GM12892 (cell line): ENCODE data around the gene MCM10.
"Not testable (repeated sequence)": the region's sequence is repeated elsewhere in the genome, so short reads cannot be mapped to it uniquely, and the experiment has no call there.

Experiments used
- DNase-seq: peaks from one replicate; pipeline ENCODE4 v3.0.0; 2011; ENCODE audit not compliant: insufficient read length
- FAIRE-seq: peaks from 2 replicates; lab custom pipeline; 2011; peaks lifted over from hg19 to GRCh38; lab: Jason Lieb, UNC
- POLR2A ChIP-seq: IDR thresholded peaks from 2 replicates; pipeline ENCODE4 v1.6.1; 2011; ENCODE audit warnings: low read depth, low read length, control low read depth
- POLR2AphosphoS5 ChIP-seq: IDR thresholded peaks from 2 replicates; pipeline ENCODE4 v1.6.1; 2011; ENCODE audit warnings: low read depth, low read length, control low read depth
- TAF1 ChIP-seq: IDR thresholded peaks from 2 replicates; pipeline ENCODE4 v1.6.1; 2011; ENCODE audit warnings: low read depth, mild to moderate bottlenecking, control low read depth, low read length, borderline replicate concordance

The MCM10 gene

DNA sequence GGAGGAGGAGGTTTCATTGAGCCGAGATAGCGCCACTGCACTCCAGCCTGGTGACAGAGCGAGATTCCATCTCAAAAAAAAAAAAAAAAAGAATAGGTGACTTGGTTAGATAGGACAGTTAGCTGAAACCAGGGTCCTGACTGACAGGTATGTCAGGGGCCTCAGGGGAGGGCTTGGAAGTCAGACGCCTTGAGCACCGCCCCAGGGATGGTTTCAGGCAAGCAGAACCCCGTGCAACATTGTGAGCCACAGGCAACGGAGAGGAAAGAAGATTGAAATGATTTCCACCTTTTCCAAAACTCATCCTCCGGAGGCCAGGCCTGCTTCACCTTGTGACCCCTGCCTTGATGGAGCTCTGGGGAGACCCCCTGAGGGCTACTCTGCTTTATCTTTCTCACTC, 64.2 kb downstream of the MCM10 start:
- TF ChIP-seq POLR2A: no peak
- no peak for TF ChIP-seq TAF1
- no peak for TF ChIP-seq POLR2AphosphoS5
- DNase-seq (no peak), FAIRE-seq (no peak)

DNA sequence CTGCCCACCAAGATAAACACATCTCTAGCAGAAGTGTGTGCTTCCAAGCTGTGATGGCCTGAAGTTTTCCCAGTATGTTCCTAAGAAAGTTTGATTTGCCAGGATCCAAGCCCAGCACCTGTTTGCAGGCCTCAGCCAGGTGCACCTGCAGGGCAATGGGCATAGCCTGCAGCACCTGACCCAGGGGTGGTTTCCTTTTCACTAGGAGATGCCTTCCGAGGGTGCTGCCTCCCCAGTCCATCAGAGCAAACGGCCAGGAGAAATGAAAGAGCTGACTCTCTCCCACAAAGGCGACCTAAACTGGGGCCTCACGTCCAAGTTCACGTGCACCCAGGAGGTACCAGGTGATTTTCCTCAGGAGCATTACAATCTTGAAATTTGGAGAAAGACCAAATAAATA, 65.7 kb downstream of the MCM10 start:
- FAIRE-seq (no peak), DNase-seq (no peak)
- TF ChIP-seq TAF1: no peak
- TF ChIP-seq POLR2AphosphoS5: no peak
- TF ChIP-seq POLR2A: no peak

- TF ChIP-seq POLR2A (no peak), POLR2AphosphoS5 (no peak), TAF1 (no peak)
- FAIRE-seq: no peak
- no peak for DNase-seq
These were observed 69.8 kb downstream of the MCM10 start for GRCh38 chr10:13231190-13231589.

GRCh38 chr10:13231808-13232207, 70.5 kb downstream of the MCM10 start:
- no peak for FAIRE-seq
- no peak for DNase-seq
- no peak for TF ChIP-seq POLR2AphosphoS5
- TF ChIP-seq TAF1: no peak
- no peak for TF ChIP-seq POLR2A

DNA sequence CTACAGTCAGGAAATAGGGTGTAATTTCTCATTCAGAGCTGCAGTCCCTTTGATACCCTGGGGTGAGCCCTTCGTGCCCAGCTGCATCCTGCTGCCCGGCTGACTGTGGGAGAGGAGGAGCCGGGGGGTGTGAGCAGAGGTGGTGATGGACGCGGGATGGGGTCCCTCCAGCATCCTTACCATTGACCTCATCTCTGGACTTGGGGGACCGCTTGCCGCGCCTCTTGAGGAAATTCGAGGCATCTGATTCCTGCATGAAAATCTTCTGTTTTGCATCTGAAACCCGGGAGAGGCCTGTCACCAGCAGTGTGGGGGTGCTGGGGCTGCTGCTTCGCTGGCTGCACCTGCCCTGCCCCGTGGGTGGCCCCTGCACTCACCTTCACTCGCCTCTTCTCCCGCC, 72.0 kb downstream of the MCM10 start:
- FAIRE-seq: no peak
- TF ChIP-seq TAF1 (no peak), POLR2A (no peak)
- DNase-seq: no peak

GRCh38 chr10:13234172-13234571, 72.8 kb downstream of the MCM10 start, which contains the start of gene UCMA:
Gene UCMA (minus strand): TSS chr10:13234374. CDS start chr10:13234258, 116 bp downstream.
- no peak for FAIRE-seq
- no peak for TF ChIP-seq TAF1
- no peak for TF ChIP-seq POLR2A
- TF ChIP-seq POLR2AphosphoS5: no peak
- no peak for DNase-seq

GRCh38 chr10:13234736-13235135, 73.4 kb downstream of the MCM10 start:
- FAIRE-seq, DNase-seq: not testable (repeated sequence)

GRCh38 chr10:13236638-13237037, 75.3 kb downstream of the MCM10 start:
- no peak for TF ChIP-seq POLR2A
- no peak for TF ChIP-seq POLR2AphosphoS5
- TF ChIP-seq TAF1: no peak
- FAIRE-seq (no peak), DNase-seq (no peak)

- DNase-seq: no peak
- no peak for FAIRE-seq
- TF ChIP-seq TAF1 (no peak), POLR2A (no peak), POLR2AphosphoS5 (no peak)
These were observed 77.1 kb downstream of the MCM10 start for GRCh38 chr10:13238271-13239077.

DNA sequence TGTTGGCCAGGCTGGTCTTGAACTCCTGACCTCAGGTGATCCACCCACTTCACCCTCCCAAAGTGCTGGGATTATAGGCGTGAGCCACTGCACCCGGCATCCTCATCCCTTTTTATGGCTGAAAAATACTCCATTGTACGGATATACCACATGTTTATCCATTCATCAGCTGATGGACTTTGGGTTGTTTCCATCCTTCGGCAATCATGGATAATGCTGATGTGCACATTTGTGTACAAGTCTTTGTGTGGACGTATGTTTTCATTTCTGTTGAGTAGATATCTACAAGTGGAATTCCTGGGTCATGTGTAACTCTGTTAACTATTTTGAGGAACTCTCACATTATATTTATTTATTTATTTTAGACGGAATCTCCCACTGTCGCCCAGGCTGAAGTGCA, 78.6 kb downstream of the MCM10 start:
- no peak for TF ChIP-seq POLR2AphosphoS5
- DNase-seq: no peak
- no peak for FAIRE-seq

DNA sequence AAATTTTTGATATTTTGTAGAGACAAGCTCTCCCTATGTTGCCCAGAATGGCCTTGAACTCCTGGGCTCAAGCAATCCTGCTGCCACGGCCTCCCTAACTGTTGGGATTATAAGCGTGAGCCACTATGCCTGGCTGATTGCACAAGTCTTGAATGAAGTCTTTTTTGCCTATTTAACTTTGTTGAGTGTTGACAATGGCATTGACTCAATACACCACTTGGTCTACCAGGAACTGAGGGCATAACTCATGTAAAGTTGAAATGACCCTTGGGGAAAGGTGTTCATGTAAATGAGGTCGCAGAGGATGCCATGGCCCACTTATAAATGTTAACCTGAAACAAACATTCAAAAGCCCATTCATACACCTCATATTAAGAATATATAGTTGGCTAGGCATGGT, 80.3 kb downstream of the MCM10 start:
- TF ChIP-seq TAF1: no peak
- no peak for TF ChIP-seq POLR2AphosphoS5
- no peak for TF ChIP-seq POLR2A
- DNase-seq: no peak
- FAIRE-seq: no peak

DNA sequence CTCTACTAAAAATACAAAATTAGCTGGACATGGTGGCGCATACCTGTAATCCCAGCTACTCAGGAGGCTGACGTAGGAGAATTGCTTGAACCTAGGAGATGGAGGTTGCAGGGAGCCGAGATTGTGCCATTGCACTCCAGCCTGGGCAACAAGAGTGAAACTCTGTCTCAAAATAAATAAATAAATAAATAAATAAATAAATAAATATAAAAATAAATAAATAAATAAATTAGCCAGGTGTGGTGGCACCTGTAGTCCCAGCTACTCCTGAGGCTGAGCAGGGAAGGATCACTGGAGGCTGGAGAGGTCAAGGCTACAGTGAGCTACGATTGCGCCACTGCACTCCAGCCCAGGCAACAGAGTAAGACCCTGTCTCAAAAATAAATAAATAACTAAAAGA, 80.9 kb downstream of the MCM10 start:
- FAIRE-seq, DNase-seq: not testable (repeated sequence)

DNA sequence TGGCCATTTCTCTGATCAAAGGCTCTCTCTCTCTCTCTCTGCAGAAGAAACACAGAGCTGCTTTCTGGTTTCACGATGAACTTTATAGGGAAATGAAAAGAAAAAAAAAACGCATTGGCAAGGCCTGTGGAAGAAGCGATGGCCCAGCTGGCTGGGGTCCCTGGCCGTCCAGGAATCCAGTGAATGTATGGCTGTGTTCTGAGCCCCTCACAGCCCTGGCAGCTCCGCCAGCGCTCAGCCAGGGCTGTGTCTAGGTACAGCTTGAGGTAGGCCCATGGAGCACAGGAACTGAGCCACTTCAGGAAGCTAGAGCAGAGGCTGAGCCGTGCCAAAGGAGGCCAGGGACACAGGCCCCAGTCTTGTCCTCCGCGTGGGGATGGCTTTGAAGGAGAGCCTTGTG, 85.9 kb downstream of the MCM10 start:
- TF ChIP-seq TAF1: no peak
- no peak for TF ChIP-seq POLR2AphosphoS5
- no peak for TF ChIP-seq POLR2A
- DNase-seq (no peak), FAIRE-seq (no peak)
